HepG2 (cell line): ENCODE results near the gene SLC6A5. TPM values are rescaled to one million over a fixed set of nuclear protein-coding genes. Genes with fewer than 3 reads are reported as not detected.

Source experiments
- DNMT1 ChIP-seq: sonication (generic); formaldehyde crosslinking; IDR thresholded peaks from 2 replicates; pipeline ENCODE4 v1.5.1; 2020; ENCODE audit warnings: mild to moderate bottlenecking, missing genetic modification reagents
- ELF3 ChIP-seq: IDR thresholded peaks from 2 replicates; pipeline ENCODE4 v1.6.1; 2016; ENCODE audit warnings: missing genetic modification reagents, missing compliant biosample characterization
- ETV5 ChIP-seq: IDR thresholded peaks from 2 replicates; pipeline ENCODE4 v1.6.1; 2018; ENCODE audit warnings: missing biosample characterization, missing genetic modification reagents, inconsistent platforms, borderline replicate concordance
- HOXA7 ChIP-seq: sonication (generic); formaldehyde crosslinking; IDR thresholded peaks from 2 replicates; pipeline ENCODE4 v1.8.1; 2022; ENCODE audit warnings: mild to moderate bottlenecking, missing genetic modification reagents, moderate library complexity
- KDM1A ChIP-seq: IDR thresholded peaks from 2 replicates; pipeline ENCODE4 v1.6.1; 2016; ENCODE audit warnings: missing compliant biosample characterization
- NFE2 ChIP-seq: sonication (generic); formaldehyde crosslinking; IDR thresholded peaks from 2 replicates; pipeline ENCODE4 v1.4.0; 2020; ENCODE audit warnings: missing genetic modification reagents
- NKX3-1 ChIP-seq: sonication (generic); formaldehyde crosslinking; IDR thresholded peaks from 2 replicates; pipeline ENCODE4 v1.5.0; 2020; ENCODE audit warnings: missing genetic modification reagents
- POGZ ChIP-seq: sonication (generic); formaldehyde crosslinking; IDR thresholded peaks from 2 replicates; pipeline ENCODE4 v1.4.0; 2020; ENCODE audit warnings: mild to moderate bottlenecking, missing genetic modification reagents
- SAFB2 ChIP-seq: sonication (generic); formaldehyde crosslinking; IDR thresholded peaks from 2 replicates; pipeline ENCODE4 v1.5.1; 2020; ENCODE audit warnings: missing genetic modification reagents, low read depth, mild to moderate bottlenecking, borderline replicate concordance
- SNRNP70 ChIP-seq: fragments of 200-400 bp; formaldehyde crosslinking; IDR thresholded peaks from 2 replicates; pipeline ENCODE4 v1.6.1; 2017; ENCODE audit warnings: mild to moderate bottlenecking, low read depth, low read length, moderate library complexity
- ZBTB1 ChIP-seq: sonication (generic); formaldehyde crosslinking; IDR thresholded peaks from 2 replicates; pipeline ENCODE4 v1.4.0; 2020; ENCODE audit warnings: missing genetic modification reagents, borderline replicate concordance
- ZNF264 ChIP-seq: sonication (generic); formaldehyde crosslinking; IDR thresholded peaks from 2 replicates; pipeline ENCODE4 v1.4.0; 2020; ENCODE audit warnings: missing genetic modification reagents
- polyA plus RNA-seq, 8 experiments: library from polyadenylated mRNA; depleted of rRNA in 3 of 8; stranded (reverse) in 7 of 8; unstranded in 1 of 8; fragments of >200 nt; fragmentation: Illumina TruSeq in 4 of 8; extraction: Trizol in 4 of 8; gene quantifications; 2 replicates each; pipeline versions ENCODE4 v1.2.1 to v1.2.3, GENCODE V29; 2011 to 2016; ENCODE audit warnings: low read depth in 4 of 8, missing spikeins in 1 of 8, mixed read lengths in 1 of 8; ENCODE audit not compliant: insufficient read depth in 1 of 8
- total RNA-seq, 5 experiments: library from RNA; depleted of rRNA; stranded (reverse); fragments of >200 nt; fragmentation: Illumina TruSeq; extraction: Trizol; gene quantifications; 2 replicates each; pipeline ENCODE4 v1.2.3, GENCODE V29; 2016; ENCODE audit warnings: low read depth in 1 of 5
- TF ChIP-seq, protein P1 (sequence below): sonication (generic); formaldehyde crosslinking; conservative IDR thresholded peaks from 2 replicates; pipeline ENCODE4 v1.5.0; 2020; ENCODE audit warnings: missing genetic modification reagents
- TF ChIP-seq, protein P2 (sequence below): sonication (generic); formaldehyde crosslinking; IDR thresholded peaks from 2 replicates; pipeline ENCODE4 v1.4.0; 2020; ENCODE audit warnings: missing genetic modification reagents, borderline replicate concordance
- TF ChIP-seq, protein P3 (sequence below): IDR thresholded peaks from 2 replicates; pipeline ENCODE4 v1.6.1; 2012; ENCODE audit warnings: inconsistent platforms
- TF ChIP-seq, protein P4 (sequence below): sonication (generic); formaldehyde crosslinking; IDR thresholded peaks from 2 replicates; pipeline ENCODE4 v1.5.1; 2020; ENCODE audit warnings: missing genetic modification reagents, mild to moderate bottlenecking, borderline replicate concordance
- TF ChIP-seq, protein P5 (sequence below): sonication (generic); formaldehyde crosslinking; IDR thresholded peaks from 2 replicates; pipeline ENCODE4 v1.5.0; 2020; ENCODE audit warnings: mild to moderate bottlenecking, missing genetic modification reagents
- TF ChIP-seq, protein P6 (sequence below): sonication (generic); formaldehyde crosslinking; IDR thresholded peaks from 2 replicates; pipeline ENCODE4 v1.4.0; 2020; ENCODE audit warnings: missing genetic modification reagents

Gene SLC6A5
- total and polyA plus RNA-seq, 2 of the 13 experiments (the other 11 are each of a cell fraction or from before 2014, with no cell fraction given) = not detected

DNA sequence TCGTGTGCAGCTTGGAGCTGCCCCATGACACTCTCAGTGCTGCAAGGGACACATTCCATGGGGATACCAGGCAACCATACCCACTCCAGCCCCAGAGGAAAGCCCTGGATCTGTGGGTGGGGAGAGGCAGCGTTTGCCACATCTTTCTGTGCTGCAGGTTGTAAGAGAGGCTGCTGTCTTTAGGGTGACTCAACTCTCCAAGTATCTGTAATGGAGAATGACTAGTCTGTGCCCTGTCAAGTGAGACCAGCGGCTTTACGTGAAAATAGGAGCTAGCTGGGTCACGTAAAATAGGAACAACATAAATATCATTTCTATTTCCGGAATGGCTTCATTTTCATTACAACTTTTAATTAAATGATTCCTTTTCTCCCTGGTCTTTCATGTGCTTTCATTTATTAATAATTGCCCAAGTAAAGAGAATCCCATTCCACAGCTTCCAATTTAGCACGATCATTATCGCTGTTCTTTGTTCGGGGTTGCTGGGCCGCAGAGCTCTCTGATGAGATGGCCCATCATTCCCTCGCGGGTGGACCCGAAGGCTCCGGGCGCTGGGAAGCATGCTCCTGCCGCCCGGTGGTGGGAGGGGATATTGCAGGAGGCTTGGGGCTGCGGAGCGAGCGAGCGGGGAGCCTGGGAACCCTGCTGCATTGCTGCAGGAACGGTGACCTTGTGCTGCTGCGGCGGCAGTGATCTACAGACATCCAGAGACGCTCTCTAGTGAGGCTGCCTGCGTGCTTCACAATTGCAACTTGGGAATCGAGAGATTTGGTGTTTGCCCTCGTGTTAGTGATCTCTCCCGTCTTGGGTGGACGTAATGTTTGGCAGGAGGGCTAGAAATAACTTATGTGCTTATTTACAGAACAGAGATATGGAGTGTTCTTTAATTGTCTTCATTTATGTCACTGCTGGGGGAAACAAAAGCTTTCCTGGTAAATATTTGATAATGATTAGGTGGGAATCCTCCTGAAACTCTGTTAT is 10.6 kb downstream of the SLC6A5 start (continued):
- TF ChIP-seq SAFB2 (no peak), ZNF264 (CRISPR knock-in tag) (no peak), POGZ (0 out of 2 replicates have a peak, but pooled peaks have one; percentile 38), ETV5 (CRISPR knock-in tag) (peak; percentile 21; the same call in 1 of the 2 replicates), DNMT1 (no peak), HOXA7 (CRISPR knock-in tag) (no peak), NFE2 (CRISPR knock-in tag) (no peak), SNRNP70 (no peak), NKX3-1 (CRISPR knock-in tag) (no peak), KDM1A (CRISPR knock-in tag) (no peak), ZBTB1 (CRISPR knock-in tag) (no peak), ELF3 (CRISPR knock-in tag) (peak; percentile 58)
- TF ChIP-seq, protein P1, sequence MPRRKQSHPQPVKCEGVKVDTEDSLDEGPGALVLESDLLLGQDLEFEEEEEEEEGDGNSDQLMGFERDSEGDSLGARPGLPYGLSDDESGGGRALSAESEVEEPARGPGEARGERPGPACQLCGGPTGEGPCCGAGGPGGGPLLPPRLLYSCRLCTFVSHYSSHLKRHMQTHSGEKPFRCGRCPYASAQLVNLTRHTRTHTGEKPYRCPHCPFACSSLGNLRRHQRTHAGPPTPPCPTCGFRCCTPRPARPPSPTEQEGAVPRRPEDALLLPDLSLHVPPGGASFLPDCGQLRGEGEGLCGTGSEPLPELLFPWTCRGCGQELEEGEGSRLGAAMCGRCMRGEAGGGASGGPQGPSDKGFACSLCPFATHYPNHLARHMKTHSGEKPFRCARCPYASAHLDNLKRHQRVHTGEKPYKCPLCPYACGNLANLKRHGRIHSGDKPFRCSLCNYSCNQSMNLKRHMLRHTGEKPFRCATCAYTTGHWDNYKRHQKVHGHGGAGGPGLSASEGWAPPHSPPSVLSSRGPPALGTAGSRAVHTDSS (CRISPR knock-in tag) = no peak
- TF ChIP-seq, protein P2, sequence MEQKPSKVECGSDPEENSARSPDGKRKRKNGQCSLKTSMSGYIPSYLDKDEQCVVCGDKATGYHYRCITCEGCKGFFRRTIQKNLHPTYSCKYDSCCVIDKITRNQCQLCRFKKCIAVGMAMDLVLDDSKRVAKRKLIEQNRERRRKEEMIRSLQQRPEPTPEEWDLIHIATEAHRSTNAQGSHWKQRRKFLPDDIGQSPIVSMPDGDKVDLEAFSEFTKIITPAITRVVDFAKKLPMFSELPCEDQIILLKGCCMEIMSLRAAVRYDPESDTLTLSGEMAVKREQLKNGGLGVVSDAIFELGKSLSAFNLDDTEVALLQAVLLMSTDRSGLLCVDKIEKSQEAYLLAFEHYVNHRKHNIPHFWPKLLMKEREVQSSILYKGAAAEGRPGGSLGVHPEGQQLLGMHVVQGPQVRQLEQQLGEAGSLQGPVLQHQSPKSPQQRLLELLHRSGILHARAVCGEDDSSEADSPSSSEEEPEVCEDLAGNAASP (CRISPR knock-in tag) = peak; percentile 22; the same call in 1 of the 2 replicates
- TF ChIP-seq, protein P3, sequence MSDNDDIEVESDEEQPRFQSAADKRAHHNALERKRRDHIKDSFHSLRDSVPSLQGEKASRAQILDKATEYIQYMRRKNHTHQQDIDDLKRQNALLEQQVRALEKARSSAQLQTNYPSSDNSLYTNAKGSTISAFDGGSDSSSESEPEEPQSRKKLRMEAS = peak; percentile 35; the same call in 1 of the 2 replicates
- TF ChIP-seq, protein P4, sequence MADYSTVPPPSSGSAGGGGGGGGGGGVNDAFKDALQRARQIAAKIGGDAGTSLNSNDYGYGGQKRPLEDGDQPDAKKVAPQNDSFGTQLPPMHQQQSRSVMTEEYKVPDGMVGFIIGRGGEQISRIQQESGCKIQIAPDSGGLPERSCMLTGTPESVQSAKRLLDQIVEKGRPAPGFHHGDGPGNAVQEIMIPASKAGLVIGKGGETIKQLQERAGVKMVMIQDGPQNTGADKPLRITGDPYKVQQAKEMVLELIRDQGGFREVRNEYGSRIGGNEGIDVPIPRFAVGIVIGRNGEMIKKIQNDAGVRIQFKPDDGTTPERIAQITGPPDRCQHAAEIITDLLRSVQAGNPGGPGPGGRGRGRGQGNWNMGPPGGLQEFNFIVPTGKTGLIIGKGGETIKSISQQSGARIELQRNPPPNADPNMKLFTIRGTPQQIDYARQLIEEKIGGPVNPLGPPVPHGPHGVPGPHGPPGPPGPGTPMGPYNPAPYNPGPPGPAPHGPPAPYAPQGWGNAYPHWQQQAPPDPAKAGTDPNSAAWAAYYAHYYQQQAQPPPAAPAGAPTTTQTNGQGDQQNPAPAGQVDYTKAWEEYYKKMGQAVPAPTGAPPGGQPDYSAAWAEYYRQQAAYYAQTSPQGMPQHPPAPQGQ = no peak
- TF ChIP-seq, protein P5, sequence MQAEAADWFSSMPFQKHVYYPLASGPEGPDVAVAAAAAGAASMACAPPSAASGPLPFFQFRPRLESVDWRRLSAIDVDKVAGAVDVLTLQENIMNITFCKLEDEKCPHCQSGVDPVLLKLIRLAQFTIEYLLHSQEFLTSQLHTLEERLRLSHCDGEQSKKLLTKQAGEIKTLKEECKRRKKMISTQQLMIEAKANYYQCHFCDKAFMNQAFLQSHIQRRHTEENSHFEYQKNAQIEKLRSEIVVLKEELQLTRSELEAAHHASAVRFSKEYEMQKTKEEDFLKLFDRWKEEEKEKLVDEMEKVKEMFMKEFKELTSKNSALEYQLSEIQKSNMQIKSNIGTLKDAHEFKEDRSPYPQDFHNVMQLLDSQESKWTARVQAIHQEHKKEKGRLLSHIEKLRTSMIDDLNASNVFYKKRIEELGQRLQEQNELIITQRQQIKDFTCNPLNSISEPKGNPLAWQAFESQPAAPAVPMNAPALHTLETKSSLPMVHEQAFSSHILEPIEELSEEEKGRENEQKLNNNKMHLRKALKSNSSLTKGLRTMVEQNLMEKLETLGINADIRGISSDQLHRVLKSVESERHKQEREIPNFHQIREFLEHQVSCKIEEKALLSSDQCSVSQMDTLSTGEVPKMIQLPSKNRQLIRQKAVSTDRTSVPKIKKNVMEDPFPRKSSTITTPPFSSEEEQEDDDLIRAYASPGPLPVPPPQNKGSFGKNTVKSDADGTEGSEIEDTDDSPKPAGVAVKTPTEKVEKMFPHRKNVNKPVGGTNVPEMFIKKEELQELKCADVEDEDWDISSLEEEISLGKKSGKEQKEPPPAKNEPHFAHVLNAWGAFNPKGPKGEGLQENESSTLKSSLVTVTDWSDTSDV (CRISPR knock-in tag) = 0 out of 2 replicates have a peak, but pooled peaks have one; percentile 39
- TF ChIP-seq, protein P6, sequence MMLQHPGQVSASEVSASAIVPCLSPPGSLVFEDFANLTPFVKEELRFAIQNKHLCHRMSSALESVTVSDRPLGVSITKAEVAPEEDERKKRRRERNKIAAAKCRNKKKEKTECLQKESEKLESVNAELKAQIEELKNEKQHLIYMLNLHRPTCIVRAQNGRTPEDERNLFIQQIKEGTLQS (CRISPR knock-in tag) = no peak
